ENCODE results near the gene LAMA3. TPM values are rescaled to one million over a fixed set of nuclear protein-coding genes. Genes with fewer than 3 reads are reported as not detected.

LAMA3 gene
- total RNA-seq, 1 donor from 2014 or later = 1.2 TPM

DNA sequence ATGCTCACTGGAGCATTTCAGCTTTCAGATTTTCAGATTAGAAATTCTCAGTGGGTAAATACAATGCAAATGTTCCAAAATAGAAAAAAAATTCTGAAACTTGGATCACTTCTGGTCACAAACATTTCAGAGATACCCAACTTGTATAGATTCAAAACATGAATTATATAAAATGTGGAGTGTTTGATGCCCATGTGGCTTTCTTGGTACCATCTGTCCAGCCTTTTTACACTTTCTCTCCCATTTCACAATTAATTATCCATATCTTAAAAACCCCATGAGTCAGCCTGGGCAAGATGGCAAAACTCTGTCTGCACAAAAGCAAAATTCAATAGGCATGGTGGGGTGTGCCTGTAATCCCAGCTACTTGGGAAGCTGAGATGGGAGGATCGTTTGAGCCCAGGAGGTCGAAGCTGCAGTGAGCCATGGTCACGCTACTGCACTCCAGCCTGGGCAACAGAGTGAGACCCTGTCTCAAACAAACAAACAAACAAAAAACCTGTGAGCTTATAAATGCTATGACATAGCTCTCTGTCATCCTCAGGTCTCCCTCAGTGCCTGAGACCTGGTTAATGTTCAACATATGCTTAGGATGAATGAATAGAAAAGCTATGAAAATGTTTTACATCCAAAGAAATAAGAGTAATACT lies 179.0 kb downstream of the LAMA3 start:
- FAIRE-seq (no peak), DNase-seq (ENCODE audit: low spot score in 2 of 2) (no peak)

DNA sequence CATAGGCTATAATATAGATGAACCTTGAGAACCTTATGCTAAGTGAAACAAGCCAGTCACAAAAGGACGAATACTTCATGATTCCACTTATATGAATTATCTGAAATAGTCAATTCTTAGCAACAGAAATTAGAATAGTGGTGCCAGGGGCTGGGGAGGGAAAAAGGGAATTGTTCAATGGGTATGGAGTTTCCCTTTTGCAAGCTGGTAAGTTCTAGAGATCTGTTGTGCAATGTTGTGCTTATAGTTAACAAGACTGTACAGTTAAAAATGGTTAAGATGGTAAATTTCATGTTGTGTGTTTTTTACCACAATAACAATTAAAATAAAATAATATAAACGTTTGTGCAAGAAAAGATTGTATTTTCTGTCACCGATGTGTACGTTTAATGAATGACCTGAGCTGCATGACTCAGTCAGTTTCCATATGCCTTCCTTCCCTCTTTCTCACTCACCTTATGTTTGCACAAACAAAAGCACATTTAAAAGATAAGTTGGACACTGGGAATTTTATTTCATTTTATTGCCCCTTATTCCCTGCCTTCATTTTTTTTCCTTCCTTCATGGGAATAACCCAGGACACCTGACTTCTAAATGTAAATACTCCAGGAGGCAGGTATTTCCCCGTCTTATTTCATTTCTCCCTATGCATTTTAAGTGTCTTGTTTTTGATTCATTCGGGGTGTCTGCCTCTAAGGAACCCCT lies 181.6 kb downstream of the LAMA3 start:
- no peak for FAIRE-seq
- DNase-seq (ENCODE audit: low spot score in 2 of 2) = no peak

DNA sequence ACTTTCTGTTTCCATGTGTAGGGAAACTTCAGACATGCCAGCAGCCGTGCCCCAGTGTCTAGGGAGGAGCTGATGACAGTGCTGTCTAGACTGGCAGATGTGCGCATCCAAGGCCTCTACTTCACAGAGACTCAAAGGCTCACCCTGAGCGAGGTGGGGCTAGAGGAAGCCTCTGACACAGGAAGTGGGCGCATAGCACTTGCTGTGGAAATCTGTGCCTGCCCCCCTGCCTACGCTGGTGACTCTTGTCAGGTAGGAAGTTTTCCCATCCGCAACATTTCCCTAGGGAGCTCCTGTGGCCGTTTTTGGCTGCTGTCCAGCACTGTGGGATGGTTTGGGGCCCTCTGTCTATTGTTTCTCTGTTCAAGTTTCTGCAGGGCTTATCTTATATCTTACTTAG lies 182.2 kb downstream of the LAMA3 start:
- FAIRE-seq = no peak
- no peak for DNase-seq (ENCODE audit: low spot score in 2 of 2)

DNA sequence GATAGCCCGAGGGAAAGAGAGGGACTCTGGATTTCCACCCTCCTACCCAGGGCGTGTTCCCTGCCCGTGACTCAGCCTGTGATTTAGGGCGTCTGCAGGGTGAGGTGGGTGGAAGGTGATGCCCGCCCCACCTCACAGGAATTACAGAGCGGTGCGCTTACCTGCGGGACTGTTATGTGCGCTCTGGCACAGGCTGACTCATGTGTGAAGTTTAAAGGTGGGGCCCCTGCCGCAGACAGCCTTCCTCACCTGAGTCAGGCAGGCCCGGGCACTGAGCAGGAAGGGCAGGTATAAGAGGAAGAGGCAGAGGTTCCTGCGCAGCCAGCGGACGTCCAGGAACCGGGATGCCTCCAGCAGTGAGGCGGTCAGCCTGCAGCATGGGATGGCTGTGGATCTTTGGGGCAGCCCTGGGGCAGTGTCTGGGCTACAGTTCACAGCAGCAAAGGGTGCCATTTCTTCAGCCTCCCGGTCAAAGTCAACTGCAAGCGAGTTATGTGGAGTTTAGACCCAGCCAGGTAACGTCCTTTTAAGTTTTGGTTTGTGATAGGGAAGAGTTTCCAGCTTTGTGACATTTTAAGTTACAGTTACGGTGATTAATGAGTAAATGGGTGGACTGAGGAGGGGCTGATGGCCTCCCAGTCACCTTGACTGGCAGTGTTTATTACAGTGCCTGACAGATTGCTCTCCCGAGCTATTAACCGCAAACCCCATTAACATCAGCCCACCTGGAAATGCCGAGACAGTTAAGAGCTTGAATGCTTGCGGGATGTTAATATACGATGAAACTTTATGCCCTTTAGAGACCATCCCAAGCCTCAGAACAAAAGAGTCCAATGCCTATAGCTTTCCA lies 183.7 kb downstream of the LAMA3 start:
- FAIRE-seq (no peak), DNase-seq (ENCODE audit: low spot score in 2 of 2) (no peak)

DNA sequence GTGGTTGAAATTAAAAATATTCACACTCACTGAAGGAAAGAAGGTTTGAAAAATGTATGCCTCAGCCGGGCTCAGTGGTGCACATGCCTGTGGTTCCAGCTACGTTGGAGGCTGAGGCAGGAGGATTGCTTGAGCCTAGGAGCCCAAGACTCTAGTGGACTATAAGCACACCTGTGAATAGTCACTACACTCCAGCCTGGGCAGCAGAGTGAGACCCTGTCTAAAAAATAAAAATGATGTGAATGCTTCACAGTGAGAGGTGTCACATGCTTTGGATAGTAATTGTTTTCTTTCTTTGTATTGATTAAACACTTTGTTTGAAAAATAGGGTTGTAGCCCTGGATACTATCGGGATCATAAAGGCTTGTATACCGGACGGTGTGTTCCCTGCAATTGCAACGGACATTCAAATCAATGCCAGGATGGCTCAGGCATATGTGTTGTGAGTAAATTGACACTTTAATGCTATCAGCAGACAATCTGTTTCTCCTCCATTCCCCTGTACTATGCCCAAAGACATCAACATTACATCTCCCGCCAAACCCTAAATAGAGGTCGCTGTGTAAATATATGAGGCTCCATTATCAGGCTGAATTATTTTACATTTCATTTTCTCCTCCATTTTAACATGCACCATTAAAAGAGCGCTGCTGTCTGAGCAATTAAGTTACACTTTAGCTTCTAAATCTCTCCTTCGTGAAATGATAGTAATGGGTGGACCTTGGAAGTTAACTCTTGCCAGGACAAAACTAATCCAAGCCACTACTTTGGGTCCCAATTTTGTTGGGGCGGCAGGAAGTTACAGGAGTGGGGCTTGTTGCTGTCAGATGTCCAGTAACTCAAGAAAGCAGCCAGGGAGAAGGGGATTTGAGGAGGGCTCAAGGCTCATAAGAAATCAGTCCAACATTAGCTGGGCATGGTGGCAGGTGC lies 187.0 kb downstream of the LAMA3 start:
- DNase-seq (ENCODE audit: low spot score in 2 of 2) (no peak), FAIRE-seq (no peak)

DNA sequence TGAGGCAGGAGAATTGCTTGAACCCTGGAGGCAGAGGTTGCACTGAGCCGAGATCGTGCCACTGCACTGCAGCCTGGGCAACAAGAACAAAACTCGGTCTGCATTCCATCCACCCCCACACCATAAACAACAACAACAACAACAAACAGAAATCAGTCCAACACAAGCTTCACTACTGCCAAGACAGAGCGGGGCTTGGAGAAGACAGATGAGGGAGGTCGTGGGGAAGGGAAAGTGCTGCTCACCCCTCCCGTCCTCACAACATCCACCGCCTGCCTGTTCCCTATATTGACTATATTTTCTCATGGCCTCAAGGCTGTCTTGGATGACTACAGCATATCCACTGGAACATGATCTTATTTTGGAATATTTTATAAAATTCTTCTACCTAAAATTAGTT lies 187.7 kb downstream of the LAMA3 start:
- DNase-seq (ENCODE audit: low spot score in 2 of 2) = no peak
- FAIRE-seq = no peak

DNA sequence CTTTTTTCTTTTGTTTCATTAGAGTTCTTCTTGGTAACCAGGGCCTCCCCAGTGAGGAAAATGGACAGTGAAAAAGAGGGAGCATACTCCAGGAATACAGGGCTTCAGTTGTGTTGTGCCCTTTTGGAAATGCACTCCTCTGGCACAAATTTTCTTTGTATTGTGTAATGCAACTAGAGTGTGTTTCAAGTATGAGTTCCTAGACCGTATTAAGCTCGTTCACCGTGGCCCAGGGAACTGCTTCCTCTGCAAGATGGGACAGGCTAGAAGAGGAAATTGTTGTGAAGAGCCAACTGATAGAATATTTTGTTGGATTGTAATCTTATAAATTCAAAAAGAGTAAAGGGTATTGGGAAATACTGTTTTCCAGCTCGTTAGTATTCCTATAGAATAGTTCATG lies 188.1 kb downstream of the LAMA3 start:
- FAIRE-seq = no peak
- no peak for DNase-seq (ENCODE audit: low spot score in 2 of 2)

DNA sequence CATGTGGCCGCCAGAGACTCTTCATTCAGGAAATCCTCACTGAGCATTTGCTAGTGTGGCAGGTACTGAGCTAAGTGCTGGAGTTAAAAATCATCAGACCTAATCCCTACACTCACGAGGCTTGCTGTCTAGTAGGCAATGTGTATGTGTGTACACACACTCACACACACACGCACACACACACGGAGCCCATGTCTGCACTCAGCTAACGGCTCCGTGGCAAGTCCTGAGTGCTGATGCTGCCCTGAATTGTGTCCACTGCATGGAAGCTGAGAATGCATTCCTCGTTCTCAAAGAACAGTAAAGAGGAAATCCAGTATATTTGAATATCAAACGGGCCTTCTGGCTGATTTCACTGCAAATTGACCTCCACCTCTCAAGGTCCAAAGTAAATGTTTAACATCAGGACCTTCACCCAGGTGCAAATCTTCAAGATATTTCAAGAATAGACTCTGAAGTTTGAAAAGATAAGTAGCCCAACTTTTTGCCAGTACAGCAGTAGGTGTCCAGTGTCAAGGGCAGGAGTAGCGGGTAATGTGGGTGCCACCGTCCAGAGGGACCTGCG lies 189.2 kb downstream of the LAMA3 start:
- no peak for FAIRE-seq
- DNase-seq (ENCODE audit: low spot score in 2 of 2) = no peak

DNA sequence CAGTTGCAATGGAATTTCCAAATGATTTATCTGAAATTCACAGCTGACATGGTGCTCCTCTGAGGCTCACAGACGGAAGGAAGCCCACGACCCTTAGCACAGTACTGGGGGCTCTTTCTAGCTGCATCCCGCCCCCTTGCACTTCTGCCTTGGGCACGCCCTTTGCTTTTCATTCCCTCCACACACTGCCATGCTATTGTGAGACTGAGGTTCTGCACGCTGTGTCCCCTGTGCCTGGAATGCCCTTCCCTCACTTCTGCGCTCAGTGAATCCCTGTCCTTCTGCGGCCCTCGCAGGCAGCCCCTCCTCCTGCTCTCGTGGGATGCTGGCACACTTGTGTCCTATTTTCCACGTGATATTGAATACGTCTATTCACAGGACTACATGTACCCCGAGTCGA lies 189.9 kb downstream of the LAMA3 start:
- FAIRE-seq = no peak

DNA sequence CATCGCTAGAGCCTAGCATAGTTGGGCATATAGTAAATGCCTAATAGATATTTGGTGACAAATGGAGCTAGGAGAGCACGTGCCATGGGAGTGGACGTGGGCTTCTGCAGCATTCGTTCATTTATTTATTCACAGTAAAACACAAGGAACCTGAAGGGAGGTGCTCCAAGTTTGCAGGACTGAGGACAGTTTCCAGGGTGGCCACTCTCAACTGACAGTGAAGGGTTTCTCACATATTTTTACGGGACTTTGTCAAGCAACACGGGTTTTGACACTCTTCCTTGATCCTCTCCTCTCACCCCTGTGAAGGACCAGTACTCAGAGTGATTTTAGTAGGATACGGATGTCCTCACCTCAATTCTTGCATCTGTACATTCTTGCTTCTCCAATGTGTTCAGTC lies 190.3 kb downstream of the LAMA3 start:
- FAIRE-seq = no peak
- DNase-seq (ENCODE audit: low spot score in 2 of 2) = no peak

More for the DNA sequence above, 189.9 kb downstream of the LAMA3 start:
- DNase-seq (ENCODE audit: low spot score in 2 of 2) = no peak

DNA sequence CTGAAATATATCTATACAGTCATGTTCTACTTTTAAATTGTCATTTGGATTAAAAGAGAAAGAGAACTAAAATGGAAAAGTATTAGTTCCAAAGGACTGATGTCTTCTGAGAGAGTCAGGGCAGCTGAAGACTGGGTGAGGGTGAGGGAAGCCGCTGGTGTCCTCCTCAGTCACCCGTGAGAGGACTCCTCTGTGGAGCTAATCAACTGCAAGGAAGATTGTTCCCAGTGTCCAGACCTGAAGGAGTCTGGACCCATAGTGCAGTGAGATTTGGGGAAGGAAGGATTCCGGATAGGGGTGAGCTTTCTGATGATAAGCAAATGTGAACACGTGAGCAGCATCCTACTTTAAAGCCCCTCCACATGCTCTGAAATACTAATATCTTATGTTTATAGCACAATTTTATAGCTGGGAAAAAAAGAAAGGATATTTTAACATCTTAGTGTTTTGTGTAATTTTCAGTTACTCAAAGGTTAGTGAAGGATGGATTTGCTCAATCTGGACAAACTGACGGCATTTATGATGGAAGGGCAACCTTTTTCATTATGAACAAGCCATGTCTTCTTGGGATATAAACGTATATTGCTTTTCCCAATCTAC lies 190.8 kb downstream of the LAMA3 start:
- no peak for FAIRE-seq
- no peak for DNase-seq (ENCODE audit: low spot score in 2 of 2)

DNA sequence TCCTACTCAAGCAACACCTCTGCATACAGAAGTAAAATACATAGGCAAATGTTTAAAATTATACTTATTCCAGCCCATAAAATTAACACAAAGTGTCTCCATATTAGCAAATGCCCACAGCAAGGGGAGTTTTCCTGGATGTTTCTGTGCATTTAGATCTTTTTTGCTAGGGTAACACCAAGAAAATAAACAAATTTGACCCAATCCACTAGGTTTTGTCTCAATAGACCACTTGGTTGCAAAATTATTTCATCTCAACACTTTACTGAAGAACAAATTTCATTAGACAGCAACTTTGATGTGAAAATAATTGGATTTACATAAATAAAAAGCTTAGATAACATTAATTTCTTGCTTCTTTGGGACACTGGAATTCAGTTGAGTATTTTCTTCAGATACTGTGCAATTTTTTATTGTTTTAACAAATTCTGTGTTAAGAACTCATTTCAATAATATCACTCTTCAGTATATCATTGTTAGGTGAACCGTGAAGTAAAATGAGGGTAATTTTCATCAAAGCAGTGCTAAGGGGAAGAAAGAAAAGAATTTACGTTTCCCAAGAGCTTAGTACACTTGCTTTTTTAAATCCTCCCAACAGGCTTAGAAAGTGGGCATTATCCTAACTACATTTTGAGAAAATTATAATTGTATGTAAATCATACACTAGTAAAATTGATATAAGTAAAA lies 191.8 kb downstream of the LAMA3 start:
- FAIRE-seq = no peak
- DNase-seq (ENCODE audit: low spot score in 2 of 2) = no peak

DNA sequence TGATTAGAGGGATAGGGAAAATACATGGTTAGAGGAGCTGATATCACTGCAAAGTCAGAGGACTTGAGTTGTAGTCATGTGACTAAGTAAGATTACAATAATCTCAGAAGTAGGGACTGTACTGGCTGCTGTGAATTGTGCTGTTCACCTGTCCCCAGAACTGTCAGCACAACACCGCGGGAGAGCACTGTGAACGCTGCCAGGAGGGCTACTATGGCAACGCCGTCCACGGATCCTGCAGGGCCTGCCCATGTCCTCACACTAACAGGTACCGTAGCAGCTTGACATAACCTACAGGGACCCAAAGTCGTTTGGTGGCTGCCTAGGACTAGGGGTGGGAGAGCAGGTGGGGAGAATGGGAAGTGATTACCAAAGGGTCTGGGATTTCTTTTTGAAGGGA lies 192.5 kb downstream of the LAMA3 start:
- FAIRE-seq = no peak
- no peak for DNase-seq (ENCODE audit: low spot score in 2 of 2)

DNA sequence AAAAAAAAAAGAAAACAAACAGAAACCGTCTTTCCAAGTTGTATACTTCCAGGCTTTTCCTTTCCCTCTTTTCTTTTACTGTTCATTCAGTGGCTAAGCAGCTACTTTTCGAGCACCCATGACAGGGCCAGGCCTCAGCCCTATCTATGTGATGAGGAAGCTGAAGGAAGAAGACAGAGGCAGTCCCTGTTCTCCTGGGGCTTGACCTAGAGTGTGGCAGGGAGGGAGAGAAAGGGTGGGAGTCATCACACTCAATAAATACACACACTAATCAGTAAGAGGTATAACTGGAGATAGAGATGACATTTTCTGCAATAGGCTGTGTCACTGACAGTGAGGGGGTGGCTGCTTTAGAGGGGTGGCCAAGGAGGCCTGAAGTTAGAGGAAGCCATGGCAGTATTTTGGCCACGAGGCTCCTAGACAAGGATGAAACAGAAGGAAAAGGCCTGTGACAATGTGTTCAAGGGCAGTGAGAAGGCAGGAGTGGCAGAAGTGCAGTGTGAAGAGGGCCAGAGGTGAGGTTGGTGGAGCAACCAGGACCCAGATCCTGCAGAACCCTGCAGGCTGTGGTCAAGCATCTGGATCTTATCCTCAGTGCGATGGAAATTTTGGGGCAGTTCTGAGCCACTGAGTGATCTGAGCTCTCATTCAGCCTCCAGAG lies 193.5 kb downstream of the LAMA3 start:
- no peak for FAIRE-seq
- no peak for DNase-seq (ENCODE audit: low spot score in 2 of 2)

DNA sequence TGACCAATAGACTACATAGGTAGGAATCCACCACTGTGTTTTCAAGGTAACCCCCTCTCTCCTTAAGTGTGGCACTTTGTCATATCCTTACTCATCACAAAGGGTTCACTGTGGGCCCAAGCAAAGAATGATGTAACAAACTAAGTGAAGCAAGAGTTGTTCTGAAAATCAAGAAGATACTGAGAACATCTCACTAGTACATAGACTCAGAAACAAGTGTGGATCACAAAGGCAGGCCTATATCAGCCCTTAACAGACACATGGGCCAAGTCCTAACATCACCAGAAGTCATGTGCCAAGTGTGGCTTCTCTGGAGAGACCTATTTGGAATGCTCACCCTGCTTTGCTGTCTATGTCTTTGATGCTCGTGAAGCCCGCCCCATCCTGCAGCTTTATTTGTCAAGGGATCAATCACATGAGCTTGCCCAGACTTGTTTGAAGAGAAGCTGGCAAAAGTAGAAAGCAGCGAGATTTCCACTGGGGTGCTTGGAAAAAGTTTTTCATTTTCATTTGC lies 194.1 kb downstream of the LAMA3 start:
- DNase-seq (ENCODE audit: low spot score in 2 of 2) (no peak), FAIRE-seq (no peak)

DNA sequence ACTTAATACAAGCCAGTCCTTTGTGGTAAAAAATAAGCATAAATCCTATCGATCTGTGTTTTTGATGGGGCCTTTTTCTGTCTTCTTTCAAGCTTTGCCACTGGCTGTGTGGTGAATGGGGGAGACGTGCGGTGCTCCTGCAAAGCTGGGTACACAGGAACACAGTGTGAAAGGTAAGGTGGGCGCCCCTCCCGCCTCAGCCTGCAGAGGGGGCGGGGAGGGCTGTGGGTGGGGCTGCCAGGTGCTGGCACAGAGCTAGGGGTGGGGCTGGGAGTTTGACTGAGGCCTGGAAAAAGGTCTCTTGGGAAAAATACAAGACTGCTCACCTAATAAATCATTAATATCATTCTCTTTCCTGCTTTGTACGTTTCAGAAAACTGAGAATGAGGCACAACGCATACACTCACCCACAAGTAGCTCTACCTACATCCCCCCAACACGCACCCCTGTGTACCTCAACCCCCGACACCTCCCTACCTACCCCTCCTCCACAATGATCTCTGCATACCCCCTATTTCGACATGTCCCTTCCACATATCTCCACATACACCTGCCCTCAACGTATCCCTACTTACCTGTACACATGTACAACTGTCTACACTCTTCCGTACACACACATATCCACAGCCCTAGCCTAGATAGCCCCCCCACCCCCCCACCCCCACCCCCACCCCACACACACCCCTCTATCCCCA lies 195.6 kb downstream of the LAMA3 start:
- no peak for FAIRE-seq
- DNase-seq (ENCODE audit: low spot score in 2 of 2) = no peak

DNA sequence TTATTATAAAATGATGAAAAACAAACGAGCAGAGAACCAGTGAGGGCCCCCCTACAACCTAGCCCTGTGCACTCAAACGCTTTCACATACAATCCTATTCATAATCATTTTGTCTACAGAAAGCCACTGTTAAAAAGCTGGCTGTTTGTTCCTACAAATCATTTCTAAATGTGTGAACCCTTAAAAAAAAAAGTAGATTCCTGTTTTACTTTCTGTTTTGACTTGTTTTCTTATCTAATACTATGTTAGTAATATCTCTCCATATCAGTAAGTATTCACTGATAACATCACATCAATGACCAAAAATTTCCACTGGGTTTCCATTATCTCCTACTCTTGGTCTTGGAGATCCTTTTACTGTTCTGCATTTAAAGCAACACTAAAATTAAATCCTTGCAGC lies 196.5 kb downstream of the LAMA3 start:
- no peak for FAIRE-seq
- DNase-seq (ENCODE audit: low spot score in 2 of 2) = no peak

DNA sequence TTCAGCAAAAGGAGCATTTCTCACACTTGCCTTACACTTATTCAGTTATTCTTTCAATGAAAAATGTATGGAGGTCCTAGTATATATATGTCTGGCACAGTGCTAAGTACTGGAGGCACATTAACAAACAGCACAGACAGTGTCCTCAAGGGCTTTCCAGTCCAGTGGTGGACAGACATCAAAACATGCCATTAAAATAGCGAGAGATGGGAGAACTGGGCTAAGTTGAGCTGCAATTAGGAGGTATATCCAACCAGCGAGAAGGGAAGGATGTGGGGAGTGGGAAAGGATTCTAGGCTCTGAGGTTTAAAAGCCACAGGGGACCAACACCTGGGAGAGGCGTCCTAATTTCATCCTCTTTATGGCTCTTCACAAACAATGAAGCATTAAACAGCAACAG lies 197.8 kb downstream of the LAMA3 start:
- DNase-seq (ENCODE audit: low spot score in 2 of 2) (no peak), FAIRE-seq (no peak)

Measured in frontal cortex (tissue), 4 donors.